Adrenal gland (tissue), 5 donors: ENCODE results near the gene ATP5PB.

Experiments
- CTCF ChIP-seq, 6 experiments: fragments of 450-650 bp in 4 of 6; fragments of 200-600 bp in 2 of 6; sonication (generic) in 1 of 6; IDR thresholded peaks; 1 replicate in 5 of 6; 2 replicates in 1 of 6; pipeline versions ENCODE4 v1.5.1 to v1.8.0; 2016 to 2021; ENCODE audit warnings: antibody characterized with exemption in 6 of 6, mild to moderate bottlenecking in 2 of 6, moderate library complexity in 1 of 6
- POLR2A ChIP-seq, 2 donors: fragments of 450-650 bp; IDR thresholded peaks; one replicate each; pipeline ENCODE4 v1.6.1; 2017; ENCODE audit warnings: antibody characterized with exemption in 2 of 2, mild to moderate bottlenecking in 2 of 2, moderate library complexity in 1 of 2
- donor health status: DM: no; HTN: no; CAD: no.

- no peak for TF ChIP-seq POLR2A (IDR thresholded peaks at IDR 0.05)
- TF ChIP-seq CTCF (IDR thresholded peaks at IDR 0.05), result no peak
Measured at GRCh38 chr1:111453706-111454105, 4.4 kb downstream of the ATP5PB start.
